Measurements from ENCODE around the gene MGAT5.

Gene MGAT5

DNA sequence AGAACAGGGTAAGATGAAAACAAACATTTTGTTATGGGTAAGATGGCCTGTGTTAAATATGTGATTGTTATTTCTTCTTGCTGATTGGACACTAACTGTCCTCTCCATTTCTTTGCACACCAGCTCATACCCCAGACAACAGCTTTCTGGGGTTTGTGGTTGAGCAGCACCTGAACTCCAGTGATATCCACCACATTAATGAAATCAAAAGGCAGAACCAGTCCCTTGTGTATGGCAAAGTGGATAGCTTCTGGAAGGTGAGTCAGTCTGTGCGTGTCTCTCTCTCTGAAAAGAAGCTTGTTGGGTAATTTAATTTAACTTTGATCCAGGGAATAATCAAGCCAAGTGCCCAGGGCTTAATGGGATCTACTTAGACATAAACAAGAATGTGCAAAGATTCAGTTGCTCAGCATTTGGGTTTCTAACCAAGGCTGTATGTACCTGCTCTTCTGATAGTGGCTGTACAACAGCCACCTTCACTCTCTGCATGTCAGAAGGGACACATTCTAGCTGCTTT, 108.3 kb downstream of the MGAT5 start:
- no peaks in the 10 kb centered on the region for H3K9me3 ChIP-seq (replicated peaks; ENCODE audit: low read length)
- H3K4me2 ChIP-seq (ENCODE audit: low read length), result no peak overlapping the region
- no peak overlapping the region for H3K9ac ChIP-seq (ENCODE audit: low read depth, low read length)
- H3K4me3 ChIP-seq (ENCODE audit: low read length), result no peak overlapping the region
- no peaks in the 10 kb centered on the region for H3K36me3 ChIP-seq (ENCODE audit: insufficient read depth, low read length)
- no peaks in the 10 kb centered on the region for H3K4me1 ChIP-seq (ENCODE audit: control insufficient read depth, insufficient read depth, low read length)
- no peaks in the 10 kb centered on the region for H3K27me3 ChIP-seq (ENCODE audit: control insufficient read depth, insufficient read depth, low read length)

DNA sequence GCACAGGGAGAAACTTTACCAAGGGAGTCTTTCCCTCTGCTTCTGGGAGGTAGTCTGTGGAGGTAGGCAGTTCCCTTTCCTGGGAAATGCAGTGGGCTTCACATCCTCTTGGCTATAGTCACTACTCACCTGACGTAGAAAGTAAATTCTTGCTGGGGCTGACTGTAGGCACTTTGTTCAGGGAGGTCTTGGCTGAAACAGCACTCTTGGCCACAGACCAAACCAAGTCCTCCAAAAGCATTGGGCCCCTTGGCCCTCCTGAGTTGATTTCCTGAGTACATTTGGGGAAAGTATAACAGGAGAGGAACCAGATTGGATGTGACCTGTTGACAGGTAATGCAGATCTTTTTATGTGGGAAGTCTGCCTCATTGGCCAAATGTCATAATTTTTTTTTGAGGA, 108.9 kb downstream of the MGAT5 start:
- Histone ChIP-seq H3K4me2 (ENCODE audit: low read length) (no peak overlapping the region), H3K27me3 (ENCODE audit: control insufficient read depth, insufficient read depth, low read length) (no peaks in the 10 kb centered on the region), H3K9ac (ENCODE audit: low read depth, low read length) (no peak overlapping the region), H3K9me3 (replicated peaks; ENCODE audit: low read length) (no peaks in the 10 kb centered on the region), H3K4me3 (ENCODE audit: low read length) (no peak overlapping the region), H3K4me1 (ENCODE audit: control insufficient read depth, insufficient read depth, low read length) (no peaks in the 10 kb centered on the region), H3K36me3 (ENCODE audit: insufficient read depth, low read length) (no peaks in the 10 kb centered on the region)

DNA sequence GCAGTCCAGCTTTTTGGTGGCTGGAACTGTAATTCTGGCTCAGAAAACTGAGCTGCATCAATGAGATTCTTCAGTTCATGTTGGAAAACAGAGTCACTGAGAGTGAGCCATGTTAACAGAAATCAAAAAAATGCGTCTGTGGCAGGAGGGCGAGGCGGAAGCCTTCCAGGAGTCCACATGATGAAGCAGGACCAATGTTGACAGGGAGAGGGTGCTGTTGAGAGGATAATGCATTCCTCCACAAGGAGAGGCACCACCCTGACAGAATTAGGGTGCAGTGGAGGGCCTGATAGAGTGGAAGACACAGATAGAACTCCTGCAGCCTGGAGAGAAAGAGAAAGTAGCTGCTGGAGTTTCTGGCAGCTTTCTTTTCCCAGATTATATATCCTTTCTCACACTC, 111.5 kb downstream of the MGAT5 start:
- H3K4me2 ChIP-seq (ENCODE audit: low read length), result no peak overlapping the region
- H3K4me3 ChIP-seq (ENCODE audit: low read length), result no peak overlapping the region

DNA sequence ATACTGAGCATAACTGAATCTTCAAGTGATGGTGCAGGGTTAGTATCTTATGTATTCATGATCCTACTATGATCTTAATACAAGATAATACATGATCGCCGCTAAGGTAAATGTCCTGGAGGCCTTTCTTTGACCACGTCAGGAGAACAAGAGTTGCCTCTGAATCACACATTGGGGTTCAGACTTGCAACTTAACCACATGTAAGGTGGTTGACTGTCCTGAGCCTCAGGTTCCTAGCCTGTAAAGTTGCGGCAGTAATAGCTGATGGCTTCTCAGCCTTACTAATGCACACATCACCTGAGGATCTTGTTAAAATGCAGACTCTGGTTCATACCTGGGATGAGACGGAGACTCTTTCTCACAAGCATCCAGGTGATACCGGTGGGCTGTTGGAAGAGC, 112.5 kb downstream of the MGAT5 start:
- Histone ChIP-seq H3K9ac (ENCODE audit: low read depth, low read length) (no peak overlapping the region), H3K4me1 (ENCODE audit: control insufficient read depth, insufficient read depth, low read length) (peaks cover 18% of the 10 kb centered on the region), H3K9me3 (replicated peaks; ENCODE audit: low read length) (no peaks in the 10 kb centered on the region), H3K27me3 (ENCODE audit: control insufficient read depth, insufficient read depth, low read length) (no peaks in the 10 kb centered on the region), H3K4me3 (ENCODE audit: low read length) (no peak overlapping the region), H3K4me2 (ENCODE audit: low read length) (no peak overlapping the region), H3K36me3 (ENCODE audit: insufficient read depth, low read length) (no peaks in the 10 kb centered on the region)

More for the DNA sequence above, 111.5 kb downstream of the MGAT5 start:
- Histone ChIP-seq H3K36me3 (ENCODE audit: insufficient read depth, low read length) (no peaks in the 10 kb centered on the region), H3K9ac (ENCODE audit: low read depth, low read length) (no peak overlapping the region), H3K27me3 (ENCODE audit: control insufficient read depth, insufficient read depth, low read length) (no peaks in the 10 kb centered on the region), H3K9me3 (replicated peaks; ENCODE audit: low read length) (no peaks in the 10 kb centered on the region), H3K4me1 (ENCODE audit: control insufficient read depth, insufficient read depth, low read length) (peaks cover 8% of the 10 kb centered on the region)

DNA sequence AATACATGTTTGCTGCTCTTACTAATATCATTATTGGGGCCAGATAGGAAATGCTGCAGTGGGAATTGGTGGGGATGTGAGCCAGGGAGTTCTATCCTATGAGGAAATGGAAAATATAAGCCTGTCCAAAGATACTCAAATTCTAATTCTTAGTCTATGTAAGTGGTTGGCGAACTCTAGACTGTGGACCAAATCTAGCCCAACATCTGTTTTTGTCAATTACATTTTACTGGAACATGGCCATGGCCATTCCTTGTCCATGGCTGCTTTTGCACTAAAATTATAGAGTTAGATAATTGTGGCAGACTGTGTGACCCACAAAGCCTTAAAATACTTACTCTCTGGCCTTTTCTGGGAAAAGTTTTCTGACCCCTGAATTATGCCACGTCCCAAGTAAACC, 113.3 kb downstream of the MGAT5 start:
- no peak overlapping the region for H3K4me2 ChIP-seq (ENCODE audit: low read length)
- H3K9me3 ChIP-seq (replicated peaks; ENCODE audit: low read length), result no peaks in the 10 kb centered on the region
- H3K27me3 ChIP-seq (ENCODE audit: control insufficient read depth, insufficient read depth, low read length), result no peaks in the 10 kb centered on the region
- H3K4me1 ChIP-seq (ENCODE audit: control insufficient read depth, insufficient read depth, low read length), result peaks cover 27% of the 10 kb centered on the region
- H3K4me3 ChIP-seq (ENCODE audit: low read length), result no peak overlapping the region
- H3K9ac ChIP-seq (ENCODE audit: low read depth, low read length), result no peak overlapping the region
- H3K36me3 ChIP-seq (ENCODE audit: insufficient read depth, low read length), result no peaks in the 10 kb centered on the region

DNA sequence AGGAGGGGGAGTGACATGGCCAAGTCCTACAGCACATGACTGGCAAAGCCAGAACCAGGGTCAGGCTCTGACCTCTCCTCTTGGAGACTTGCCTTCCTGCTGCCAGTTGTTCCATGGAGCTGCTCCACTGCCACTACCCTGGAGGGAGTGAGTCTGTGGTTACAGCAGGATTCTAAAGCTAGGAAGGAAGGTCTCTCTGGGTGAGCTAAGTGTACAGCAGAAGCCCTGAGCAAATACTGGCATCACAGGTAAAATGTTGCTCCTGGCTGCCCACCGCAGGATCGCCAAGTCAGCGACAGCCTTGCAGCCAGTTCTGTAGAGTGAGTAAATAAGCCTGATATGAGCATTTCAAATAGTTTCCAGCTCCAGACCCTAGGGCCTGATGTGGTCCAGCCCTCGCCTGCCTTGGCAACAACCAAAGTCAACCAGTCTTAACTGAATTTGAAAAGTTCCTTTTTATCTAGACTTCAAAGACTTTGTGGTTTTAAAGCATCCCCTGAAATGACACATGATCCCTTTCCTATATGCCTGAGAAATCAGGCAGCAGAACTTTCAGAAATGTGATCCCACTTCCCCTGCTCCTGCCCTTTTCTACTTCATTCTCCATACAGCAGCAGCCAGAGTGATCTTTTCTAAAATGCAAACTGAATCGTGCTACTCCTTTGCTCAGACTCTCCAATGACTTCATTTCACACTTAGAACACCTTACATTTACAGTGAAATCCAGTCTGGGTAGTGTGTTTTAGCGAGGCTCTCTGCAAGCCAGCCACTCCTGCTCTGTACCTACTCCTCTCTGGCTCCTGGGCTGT, 114.3 kb downstream of the MGAT5 start:
- Histone ChIP-seq H3K4me1 (ENCODE audit: control insufficient read depth, insufficient read depth, low read length) (peaks cover 37% of the 10 kb centered on the region), H3K9me3 (replicated peaks; ENCODE audit: low read length) (no peaks in the 10 kb centered on the region), H3K4me2 (ENCODE audit: low read length) (no peak overlapping the region), H3K4me3 (ENCODE audit: low read length) (no peak overlapping the region), H3K9ac (ENCODE audit: low read depth, low read length) (no peak overlapping the region), H3K27me3 (ENCODE audit: control insufficient read depth, insufficient read depth, low read length) (no peaks in the 10 kb centered on the region), H3K36me3 (ENCODE audit: insufficient read depth, low read length) (no peaks in the 10 kb centered on the region)

DNA sequence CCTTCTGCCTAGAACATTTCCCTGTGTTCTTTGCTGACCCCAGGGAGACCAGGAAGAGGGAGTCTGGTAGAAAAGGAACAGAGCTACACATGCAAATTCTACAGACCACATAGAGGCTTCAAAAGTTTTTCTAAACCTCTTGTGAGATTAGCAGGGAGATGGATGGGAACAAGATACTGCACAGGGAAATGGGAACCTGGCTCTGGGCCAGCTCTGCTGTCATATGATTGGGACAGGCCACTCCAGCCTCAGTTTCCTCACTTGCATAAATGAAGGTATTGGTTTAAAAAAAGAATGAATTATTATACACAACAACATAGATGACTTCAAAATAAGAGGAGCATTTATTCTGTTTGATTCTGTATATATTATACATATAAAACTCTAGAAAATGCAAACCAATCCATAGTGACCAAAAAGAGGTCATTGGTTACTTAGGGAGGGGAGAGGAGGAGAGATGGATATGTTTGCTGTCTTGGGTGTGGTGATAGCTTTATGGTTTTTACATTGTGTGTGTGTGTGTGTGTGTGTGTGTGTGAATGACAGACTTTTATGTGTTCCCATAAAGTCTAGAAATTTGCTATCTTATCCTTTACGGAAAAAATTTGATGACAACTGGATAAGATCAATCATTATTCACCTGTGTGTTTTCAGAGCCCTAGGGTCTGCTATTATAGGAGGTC, 115.5 kb downstream of the MGAT5 start:
- Histone ChIP-seq H3K9ac (ENCODE audit: low read depth, low read length) (no peak overlapping the region), H3K4me1 (ENCODE audit: control insufficient read depth, insufficient read depth, low read length) (peaks cover 42% of the 10 kb centered on the region), H3K9me3 (replicated peaks; ENCODE audit: low read length) (no peaks in the 10 kb centered on the region), H3K27me3 (ENCODE audit: control insufficient read depth, insufficient read depth, low read length) (no peaks in the 10 kb centered on the region), H3K36me3 (ENCODE audit: insufficient read depth, low read length) (no peaks in the 10 kb centered on the region), H3K4me3 (ENCODE audit: low read length) (no peak overlapping the region), H3K4me2 (ENCODE audit: low read length) (no peak overlapping the region)

DNA sequence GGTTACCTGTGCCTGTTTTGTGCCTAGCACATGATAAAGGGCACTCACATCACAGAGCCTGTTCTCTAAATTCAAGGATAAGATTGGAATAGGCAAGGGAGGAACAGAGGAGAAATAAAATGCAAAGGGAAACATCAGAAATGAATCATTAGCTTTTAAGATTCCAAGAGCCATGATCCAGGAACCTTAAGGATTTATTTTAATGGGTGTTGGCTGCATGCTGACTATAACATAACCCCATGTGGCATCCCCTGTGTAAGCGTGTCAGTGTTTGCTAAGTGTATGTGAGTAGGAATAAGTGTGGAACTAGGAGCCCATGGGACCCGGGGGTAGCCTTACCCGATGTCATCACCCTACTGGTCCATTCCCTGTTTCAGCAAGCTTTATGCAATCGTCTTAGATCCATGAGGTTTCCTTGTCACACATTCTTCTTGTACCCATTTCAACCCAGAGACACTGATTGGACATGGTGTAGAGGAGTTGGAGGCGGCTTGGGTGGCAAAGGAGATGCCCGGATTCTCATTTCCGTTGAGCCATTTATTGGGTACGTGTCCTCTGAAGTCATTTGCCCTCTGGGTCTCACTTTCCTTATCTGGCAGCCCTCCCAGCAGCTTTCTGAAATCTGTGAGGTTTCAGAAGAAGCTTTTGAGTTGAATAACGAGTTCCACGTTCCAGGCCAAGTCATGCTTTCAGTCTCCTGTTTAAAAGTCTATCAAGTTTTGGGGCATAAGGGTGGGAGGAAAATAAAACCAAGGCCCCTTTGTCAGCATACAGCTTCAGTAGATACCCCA, 117.0 kb downstream of the MGAT5 start:
- Histone ChIP-seq H3K4me2 (ENCODE audit: low read length) (peak overlapping the region; percentile 13), H3K9ac (ENCODE audit: low read depth, low read length) (no peak overlapping the region), H3K4me1 (ENCODE audit: control insufficient read depth, insufficient read depth, low read length) (peaks cover 42% of the 10 kb centered on the region), H3K27me3 (ENCODE audit: control insufficient read depth, insufficient read depth, low read length) (no peaks in the 10 kb centered on the region), H3K9me3 (replicated peaks; ENCODE audit: low read length) (no peaks in the 10 kb centered on the region), H3K36me3 (ENCODE audit: insufficient read depth, low read length) (no peaks in the 10 kb centered on the region), H3K4me3 (ENCODE audit: low read length) (no peak overlapping the region)

DNA sequence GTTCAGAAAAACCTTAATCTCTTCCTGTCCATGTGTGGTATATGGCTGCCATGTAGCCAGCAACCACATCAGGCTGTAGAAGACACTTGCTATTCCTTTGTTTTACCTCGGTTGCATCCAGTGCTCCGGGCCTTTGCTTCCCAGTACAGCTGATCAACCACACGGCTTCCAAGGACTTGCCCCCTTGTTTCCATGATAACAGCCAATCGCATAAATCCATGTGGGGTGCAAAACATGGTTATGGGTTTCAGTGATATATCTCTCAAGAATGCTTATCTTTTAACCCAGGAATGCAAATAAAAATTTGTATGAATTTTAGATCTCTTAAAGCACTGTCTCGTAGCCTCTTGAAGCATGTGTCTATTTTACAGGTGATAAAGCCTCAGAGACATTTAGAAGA, 118.3 kb downstream of the MGAT5 start:
- Histone ChIP-seq H3K27me3 (ENCODE audit: control insufficient read depth, insufficient read depth, low read length) (no peaks in the 10 kb centered on the region), H3K9ac (ENCODE audit: low read depth, low read length) (peak overlapping the region; percentile 0), H3K4me2 (ENCODE audit: low read length) (peak overlapping the region; percentile 37), H3K36me3 (ENCODE audit: insufficient read depth, low read length) (no peaks in the 10 kb centered on the region), H3K4me1 (ENCODE audit: control insufficient read depth, insufficient read depth, low read length) (peaks cover 42% of the 10 kb centered on the region), H3K9me3 (replicated peaks; ENCODE audit: low read length) (no peaks in the 10 kb centered on the region), H3K4me3 (ENCODE audit: low read length) (no peak overlapping the region)

DNA sequence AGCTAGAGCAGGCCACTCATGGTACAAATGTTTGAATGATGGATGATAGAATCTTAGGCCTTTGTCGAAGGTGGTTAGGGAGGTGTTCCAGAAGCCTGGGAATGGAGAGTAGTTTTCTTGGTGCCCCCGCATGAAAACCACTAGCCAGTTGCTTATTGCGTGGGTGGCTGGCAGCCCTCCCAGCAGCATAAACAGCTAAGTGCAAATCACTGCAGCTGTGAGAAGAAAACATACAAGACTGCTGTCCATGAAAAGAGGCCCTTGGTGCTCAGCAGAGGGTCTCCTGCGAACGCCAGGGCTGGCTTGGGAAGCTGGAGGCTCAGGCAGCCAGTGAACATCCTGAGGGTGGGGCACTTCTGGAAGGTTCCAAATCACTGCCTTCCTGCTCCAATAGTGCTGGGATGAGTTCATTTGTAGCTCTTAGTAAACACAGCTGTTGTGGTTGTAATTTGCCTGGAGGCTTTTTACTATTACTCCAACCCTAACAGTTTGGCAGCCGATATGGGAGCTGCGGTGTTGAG, 118.8 kb downstream of the MGAT5 start:
- peak overlapping the region; percentile 37 for H3K4me2 ChIP-seq (ENCODE audit: low read length)
- H3K4me3 ChIP-seq (ENCODE audit: low read length), result no peak overlapping the region
- peak overlapping the region; percentile 0 for H3K9ac ChIP-seq (ENCODE audit: low read depth, low read length)
- peaks cover 42% of the 10 kb centered on the region for H3K4me1 ChIP-seq (ENCODE audit: control insufficient read depth, insufficient read depth, low read length)
- no peaks in the 10 kb centered on the region for H3K27me3 ChIP-seq (ENCODE audit: control insufficient read depth, insufficient read depth, low read length)
- no peaks in the 10 kb centered on the region for H3K36me3 ChIP-seq (ENCODE audit: insufficient read depth, low read length)
- H3K9me3 ChIP-seq (replicated peaks; ENCODE audit: low read length), result no peaks in the 10 kb centered on the region

DNA sequence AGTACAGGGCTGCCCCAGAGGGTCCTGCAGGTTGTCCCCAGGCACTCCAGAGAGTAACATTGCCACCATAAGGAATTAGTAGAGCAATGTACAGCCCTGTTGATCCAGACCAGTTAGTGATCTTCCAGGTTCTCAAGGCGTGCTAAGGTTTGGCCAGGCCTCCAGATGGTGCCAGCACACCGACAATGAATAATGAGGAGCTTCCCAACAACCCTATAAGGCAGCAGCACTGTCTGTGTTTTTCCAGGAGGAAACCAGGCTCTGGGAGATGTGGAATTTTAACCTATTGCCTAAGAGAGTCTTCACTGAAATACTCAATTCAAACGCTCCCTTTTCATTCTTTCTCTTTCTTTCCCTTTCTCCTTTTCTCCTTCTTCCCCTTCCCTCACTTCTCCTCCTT, 122.1 kb downstream of the MGAT5 start:
- no peak overlapping the region for H3K4me3 ChIP-seq (ENCODE audit: low read length)
- peaks cover 27% of the 10 kb centered on the region for H3K4me1 ChIP-seq (ENCODE audit: control insufficient read depth, insufficient read depth, low read length)
- H3K9me3 ChIP-seq (replicated peaks; ENCODE audit: low read length), result no peaks in the 10 kb centered on the region
- H3K9ac ChIP-seq (ENCODE audit: low read depth, low read length), result no peak overlapping the region
- no peak overlapping the region for H3K4me2 ChIP-seq (ENCODE audit: low read length)
- no peaks in the 10 kb centered on the region for H3K36me3 ChIP-seq (ENCODE audit: insufficient read depth, low read length)
- no peaks in the 10 kb centered on the region for H3K27me3 ChIP-seq (ENCODE audit: control insufficient read depth, insufficient read depth, low read length)
